HEK293 (cell line): ENCODE results near the gene FOXO6.

Experiments
- CTCF ChIA-PET: fragments of 350-600 bp; formaldehyde crosslinking; extraction: SDS; loops from one replicate; lab custom pipeline; 2021; ENCODE audit warnings: antibody characterized with exemption; lab: Yijun Ruan, JAX
- POLR2A ChIA-PET: fragments of 300-600 bp; formaldehyde crosslinking; extraction: SDS; loops from one replicate; lab custom pipeline; 2020; ENCODE audit warnings: antibody characterized with exemption, inconsistent platforms; lab: Yijun Ruan, JAX
- H3K27ac ChIP-seq: fragments of 200-500 bp; sonication (Bioruptor generic); 2 replicates; pipeline ENCODE4 v1.5.1; 2014; ENCODE audit warnings: low read depth, low read length, control low read depth, inconsistent platforms; ENCODE audit errors: extremely low read depth
- H3K36me3 ChIP-seq, 2 experiments: fragments of 200-500 bp in 1 of 2; sonication (Bioruptor generic) in 1 of 2; 1 replicate in 1 of 2; 2 replicates in 1 of 2; pipeline ENCODE4 v1.5.1; 2014 to 2017; ENCODE audit warnings: inconsistent platforms in 2 of 2, low read length in 2 of 2; ENCODE audit not compliant: control insufficient read depth in 2 of 2, insufficient read depth in 1 of 2
- H3K4me1 ChIP-seq: fragments of 200-500 bp; sonication (Bioruptor generic); 2 replicates; pipeline ENCODE4 v1.5.1; 2014; ENCODE audit warnings: mild to moderate bottlenecking, low read length, inconsistent platforms; ENCODE audit not compliant: control insufficient read depth, insufficient read depth
- H3K4me3 ChIP-seq: 2 replicates; pipeline ENCODE4 v1.5.1; 2011; ENCODE audit warnings: low read depth, mild to moderate bottlenecking, control low read depth, low read length, moderate library complexity
- H3K9me3 ChIP-seq: fragments of 200-500 bp; sonication (Bioruptor generic); 2 replicates; pipeline ENCODE4 v1.5.1; 2014; ENCODE audit warnings: low read depth, low read length, inconsistent platforms; ENCODE audit not compliant: control insufficient read depth, insufficient read depth
- AEBP2 ChIP-seq: fragments of 450-650 bp; formaldehyde crosslinking; IDR thresholded peaks from 2 replicates; pipeline ENCODE4 v1.5.1; 2016; ENCODE audit warnings: missing biosample characterization, missing genetic modification characterization, borderline replicate concordance
- SALL2 ChIP-seq: fragments of 450-650 bp; formaldehyde crosslinking; IDR thresholded peaks from 2 replicates; pipeline ENCODE4 v1.5.0; 2017; ENCODE audit warnings: missing biosample characterization, mild to moderate bottlenecking, missing genetic modification characterization, borderline replicate concordance
- SCRT1 ChIP-seq: fragments of 450-650 bp; formaldehyde crosslinking; IDR thresholded peaks from 2 replicates; pipeline ENCODE4 v1.5.1; 2016; ENCODE audit warnings: missing biosample characterization, missing genetic modification characterization, borderline replicate concordance
- SCRT2 ChIP-seq: fragments of 450-650 bp; formaldehyde crosslinking; IDR thresholded peaks from 2 replicates; pipeline ENCODE4 v1.5.1; 2016; ENCODE audit warnings: missing biosample characterization, missing genetic modification characterization
- YY1 ChIP-seq: fragments of 450-650 bp; formaldehyde crosslinking; IDR thresholded peaks from 2 replicates; pipeline ENCODE4 v1.5.1; 2018; ENCODE audit warnings: missing biosample characterization, missing genetic modification characterization
- ZFP3 ChIP-seq: fragments of 450-650 bp; formaldehyde crosslinking; IDR thresholded peaks from 2 replicates; pipeline ENCODE4 v1.5.1; 2016; ENCODE audit warnings: low read depth, missing biosample characterization, missing genetic modification characterization
- ZIC2 ChIP-seq: fragments of 450-650 bp; formaldehyde crosslinking; IDR thresholded peaks from 2 replicates; pipeline ENCODE4 v1.5.1; 2016; ENCODE audit warnings: missing biosample characterization, missing genetic modification characterization
- ZNF19 ChIP-seq: fragments of 450-650 bp; formaldehyde crosslinking; IDR thresholded peaks from 2 replicates; pipeline ENCODE4; 2016; ENCODE audit warnings: missing biosample characterization, missing genetic modification characterization, low read depth
- ZNF239 ChIP-seq: fragments of 450-650 bp; formaldehyde crosslinking; IDR thresholded peaks from 2 replicates; pipeline ENCODE4 v1.5.1; 2016; ENCODE audit warnings: missing biosample characterization, missing genetic modification characterization
- ZNF24 ChIP-seq: fragments of 450-650 bp; formaldehyde crosslinking; IDR thresholded peaks from 2 replicates; pipeline ENCODE4 v1.5.1; 2016; ENCODE audit warnings: missing biosample characterization, missing genetic modification characterization
- ZNF302 ChIP-seq: fragments of 450-650 bp; formaldehyde crosslinking; IDR thresholded peaks from 2 replicates; pipeline ENCODE4 v1.5.1; 2016; ENCODE audit warnings: missing biosample characterization, missing genetic modification characterization, low read depth
- ZNF366 ChIP-seq: fragments of 450-650 bp; formaldehyde crosslinking; conservative IDR thresholded peaks from 2 replicates; pipeline ENCODE4 v1.5.1; 2016; ENCODE audit warnings: missing biosample characterization, missing genetic modification characterization
- ZNF398 ChIP-seq: fragments of 450-650 bp; formaldehyde crosslinking; IDR thresholded peaks from 2 replicates; pipeline ENCODE4 v1.5.1; 2017; ENCODE audit warnings: missing biosample characterization, missing genetic modification characterization
- ZNF501 ChIP-seq: fragments of 450-650 bp; formaldehyde crosslinking; IDR thresholded peaks from 2 replicates; pipeline ENCODE4 v1.5.1; 2016; ENCODE audit warnings: missing biosample characterization, missing genetic modification characterization
- ZNF571 ChIP-seq: fragments of 450-650 bp; formaldehyde crosslinking; IDR thresholded peaks from 2 replicates; pipeline ENCODE4 v1.5.0; 2017; ENCODE audit warnings: missing biosample characterization, missing genetic modification characterization
- ZNF596 ChIP-seq: fragments of 450-650 bp; IDR thresholded peaks from 2 replicates; pipeline ENCODE4 v1.5.0; 2018; ENCODE audit warnings: missing biosample characterization, mild to moderate bottlenecking, missing genetic modification characterization, moderate library complexity
- ZNF701 ChIP-seq: fragments of 450-650 bp; formaldehyde crosslinking; IDR thresholded peaks from 2 replicates; pipeline ENCODE4 v1.5.1; 2016; ENCODE audit warnings: missing biosample characterization, missing genetic modification characterization
- ZNF747 ChIP-seq: fragments of 450-650 bp; formaldehyde crosslinking; IDR thresholded peaks from 2 replicates; pipeline ENCODE4 v1.5.1; 2016; ENCODE audit warnings: missing biosample characterization, missing genetic modification characterization
- ZSCAN23 ChIP-seq: fragments of 450-650 bp; formaldehyde crosslinking; IDR thresholded peaks from 2 replicates; pipeline ENCODE4 v1.5.1; 2016; ENCODE audit warnings: missing biosample characterization, missing genetic modification characterization
- ZSCAN30 ChIP-seq: fragments of 450-650 bp; IDR thresholded peaks from 2 replicates; pipeline ENCODE4 v1.5.1; 2018; ENCODE audit warnings: missing biosample characterization, mild to moderate bottlenecking, missing genetic modification characterization, moderate library complexity
- ZSCAN4 ChIP-seq: fragments of 450-650 bp; formaldehyde crosslinking; IDR thresholded peaks from 2 replicates; pipeline ENCODE4 v1.5.1; 2017; ENCODE audit warnings: missing biosample characterization, missing genetic modification characterization
- TF ChIP-seq, protein P1 (sequence below): fragments of 450-650 bp; formaldehyde crosslinking; IDR thresholded peaks from 2 replicates; pipeline ENCODE4 v1.5.1; 2016; ENCODE audit warnings: missing biosample characterization, missing genetic modification characterization

Gene FOXO6

GRCh38 chr1:41393716-41394368, 32.6 kb downstream of the FOXO6 start:
- CTCF ChIA-PET: interaction anchor here (0.7 to 1.7 kb wide), 2 partner anchors 22 to 79 kb away, joined by 3 to 4 read pairs; no protein-coding TSS in a partner anchor
- H3K4me3 ChIP-seq: no peak overlapping the region
- POLR2A ChIA-PET: no interaction called here

GRCh38 chr1:41394369-41394744, 33.1 kb downstream of the FOXO6 start:
- ChIA-PET CTCF (interaction anchor here (1.5 to 1.7 kb wide), 2 partner anchors 22 to 33 kb away, joined by 3 to 4 read pairs; partner anchors contain the start of gene FOXO6), POLR2A (no interaction called here)
- no peaks in the 10 kb centered on the region for H3K4me1 ChIP-seq
- no peaks in the 10 kb centered on the region for H3K9me3 ChIP-seq
- TF ChIP-seq SCRT2 (tag by site-specific recombination) (peak; percentile 84), ZIC2 (tag by site-specific recombination) (peak; percentile 48; the same call in 1 of the 2 replicates)
- TF ChIP-seq, protein P1, sequence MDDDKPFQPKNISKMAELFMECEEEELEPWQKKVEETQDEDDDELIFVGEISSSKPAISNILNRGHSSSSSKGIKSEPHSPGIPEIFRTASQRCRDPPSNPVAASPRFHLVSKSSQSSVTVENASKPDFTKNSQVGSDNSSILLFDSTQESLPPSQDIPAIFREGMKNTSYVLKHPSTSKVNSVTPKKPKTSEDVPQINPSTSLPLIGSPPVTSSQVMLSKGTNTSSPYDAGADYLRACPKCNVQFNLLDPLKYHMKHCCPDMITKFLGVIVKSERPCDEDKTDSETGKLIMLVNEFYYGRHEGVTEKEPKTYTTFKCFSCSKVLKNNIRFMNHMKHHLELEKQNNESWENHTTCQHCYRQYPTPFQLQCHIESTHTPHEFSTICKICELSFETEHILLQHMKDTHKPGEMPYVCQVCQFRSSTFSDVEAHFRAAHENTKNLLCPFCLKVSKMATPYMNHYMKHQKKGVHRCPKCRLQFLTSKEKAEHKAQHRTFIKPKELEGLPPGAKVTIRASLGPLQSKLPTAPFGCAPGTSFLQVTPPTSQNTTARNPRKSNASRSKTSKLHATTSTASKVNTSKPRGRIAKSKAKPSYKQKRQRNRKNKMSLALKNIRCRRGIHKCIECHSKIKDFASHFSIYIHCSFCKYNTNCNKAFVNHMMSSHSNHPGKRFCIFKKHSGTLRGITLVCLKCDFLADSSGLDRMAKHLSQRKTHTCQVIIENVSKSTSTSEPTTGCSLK (tag by site-specific recombination): no peak
- no peaks in the 10 kb centered on the region for H3K36me3 ChIP-seq
- no peak overlapping the region for H3K4me3 ChIP-seq
- no peak overlapping the region for H3K27ac ChIP-seq

More at GRCh38 chr1:41393716-41394368, 32.6 kb downstream of the FOXO6 start:
- no peaks in the 10 kb centered on the region for H3K4me1 ChIP-seq
- no peak overlapping the region for H3K27ac ChIP-seq
- no peaks in the 10 kb centered on the region for H3K36me3 ChIP-seq
- H3K9me3 ChIP-seq: no peaks in the 10 kb centered on the region
- TF ChIP-seq ZNF747 (tag by site-specific recombination) (no peak), ZFP3 (tag by site-specific recombination) (no peak), SALL2 (tag by site-specific recombination) (no peak), ZNF596 (tag by site-specific recombination) (peak; percentile 91), ZNF366 (peak; percentile 39; the same call in 1 of the 2 replicates), ZSCAN23 (tag by site-specific recombination) (no peak), ZNF302 (tag by site-specific recombination) (no peak), ZNF24 (tag by site-specific recombination) (no peak)
- TF ChIP-seq, all 188 proteins: peak for 2

GRCh38 chr1:41394959-41395956, 34.0 kb downstream of the FOXO6 start:
- H3K27ac ChIP-seq: no peak overlapping the region
- no peaks in the 10 kb centered on the region for H3K36me3 ChIP-seq
- H3K4me1 ChIP-seq: no peaks in the 10 kb centered on the region
- CTCF ChIA-PET: interaction anchor here (0.6 to 1.5 kb wide), 3 partner anchors 34 to 275 kb away, joined by 3 read pairs; partner anchors contain the start of gene FOXO6
- POLR2A ChIA-PET: interaction anchor here (0.6 kb wide), 2 partner anchors 10 to 25 kb away, joined by 3 to 4 read pairs; no protein-coding TSS in a partner anchor
- H3K9me3 ChIP-seq: no peaks in the 10 kb centered on the region
- H3K4me3 ChIP-seq: no peak overlapping the region
- TF ChIP-seq ZNF571 (no peak), AEBP2 (no peak), ZSCAN30 (tag by site-specific recombination) (no peak), YY1 (tag by site-specific recombination) (no peak), ZNF239 (tag by site-specific recombination) (no peak), ZSCAN4 (0 out of 2 replicates have a peak, but pooled peaks have one; percentile 19), ZNF398 (peak; percentile 22; the same call in 1 of the 2 replicates), ZNF501 (no peak), ZNF701 (tag by site-specific recombination) (no peak), ZNF24 (tag by site-specific recombination) (no peak), ZNF19 (tag by site-specific recombination) (no peak), SCRT1 (tag by site-specific recombination) (no peak)
